HTR-8/SVneo (cell line): Measurements from ENCODE around the gene PPM1E.
"Not testable (repeated sequence)": the region's sequence is repeated elsewhere in the genome, so short reads cannot be mapped to it uniquely, and the experiment has no call there.

Experiments used
- DNase-seq: peaks from one replicate; pipeline ENCODE4 v3.0.0; 2011; ENCODE audit warnings: low spot score, mixed read lengths; ENCODE audit not compliant: insufficient read length
- FAIRE-seq: peaks from 2 replicates; lab custom pipeline; 2011; peaks lifted over from hg19 to GRCh38; lab: Jason Lieb, UNC

The PPM1E gene

GRCh38 chr17:58764373-58764772, 8.7 kb downstream of the PPM1E start:
- no peak for DNase-seq
- no peak for FAIRE-seq

DNA sequence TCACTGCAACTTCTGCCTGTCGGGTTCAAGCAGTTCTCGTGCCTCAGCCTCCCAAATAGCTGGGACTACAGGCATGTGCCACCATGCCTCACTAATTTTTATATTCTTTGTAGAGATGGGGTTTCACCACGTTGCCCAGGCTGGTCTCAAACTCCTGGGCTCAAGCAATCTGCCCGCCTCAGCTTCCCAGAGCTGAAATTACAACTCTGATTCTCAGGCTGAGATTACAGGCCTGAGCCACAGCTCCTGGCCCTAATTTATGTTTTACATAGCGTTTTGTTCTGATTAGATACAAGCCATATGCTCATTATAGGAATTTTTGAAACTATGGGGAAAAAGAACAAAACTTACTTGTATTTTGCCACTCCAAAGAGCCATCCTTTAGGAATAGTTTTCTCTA, 22.8 kb downstream of the PPM1E start:
- not testable (repeated sequence) for DNase-seq
- FAIRE-seq: peak; percentile 46

GRCh38 chr17:58779446-58779845, 23.8 kb downstream of the PPM1E start:
- no peak for FAIRE-seq
- DNase-seq: no peak

GRCh38 chr17:58783380-58783779, 27.7 kb downstream of the PPM1E start:
- no peak for DNase-seq
- FAIRE-seq: no peak

GRCh38 chr17:58785097-58785496, 29.4 kb downstream of the PPM1E start:
- DNase-seq (no peak), FAIRE-seq (no peak)

DNA sequence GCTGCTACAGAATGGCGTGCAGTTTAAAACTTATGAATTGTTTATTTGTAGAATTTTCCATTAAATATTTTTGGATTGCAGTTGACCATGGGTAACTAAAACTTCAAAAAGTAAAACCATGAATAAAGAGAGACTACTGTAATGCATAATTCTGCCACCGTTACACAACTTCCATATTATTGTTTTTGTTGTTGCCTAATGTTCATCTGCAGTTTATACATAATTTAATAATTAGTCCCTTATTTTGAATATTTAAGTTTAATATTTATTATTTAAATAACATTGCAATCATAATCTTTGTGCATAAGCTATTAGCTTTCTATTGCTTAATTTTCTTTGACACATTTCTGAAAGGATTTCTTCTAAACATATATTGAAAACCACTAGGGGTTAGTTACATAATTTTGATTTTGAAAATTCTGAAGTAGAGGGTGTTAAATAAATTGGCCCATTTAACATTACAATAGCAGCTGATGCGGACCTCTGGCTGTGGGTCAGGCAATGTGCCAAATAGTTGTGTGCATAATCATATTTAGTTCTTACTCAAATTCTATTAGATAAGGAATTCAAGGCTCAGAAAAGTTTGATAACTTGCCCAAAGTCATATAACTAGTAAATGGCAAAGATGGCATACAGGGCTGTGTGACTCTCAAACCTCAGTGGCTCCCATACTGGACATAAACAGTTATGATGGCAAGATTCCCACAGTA, 31.1 kb downstream of the PPM1E start:
- peak; percentile 34 for DNase-seq
- FAIRE-seq: peak; percentile 46

DNA sequence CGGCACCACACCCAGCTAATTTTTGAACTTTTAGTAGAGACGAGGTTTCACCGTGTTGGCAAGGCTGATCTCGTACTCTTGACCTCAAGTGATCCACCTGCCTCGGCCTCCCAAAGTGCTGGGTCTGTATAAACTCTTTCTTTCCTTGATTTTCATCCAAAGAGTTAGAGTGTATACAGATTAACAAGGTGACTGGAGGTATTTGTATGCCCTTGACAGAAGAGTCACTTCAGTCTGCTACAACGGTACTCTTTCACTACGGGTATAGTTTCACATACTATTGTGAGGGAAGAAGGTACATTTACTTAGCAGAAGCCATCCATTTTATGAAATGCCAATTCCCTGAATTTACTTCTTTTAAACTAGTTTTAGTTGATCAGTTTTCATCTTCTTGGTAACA, 32.5 kb downstream of the PPM1E start:
- FAIRE-seq: peak; percentile 58
- no peak for DNase-seq

GRCh38 chr17:58789160-58789559, 33.5 kb downstream of the PPM1E start:
- FAIRE-seq: no peak
- DNase-seq: no peak

DNA sequence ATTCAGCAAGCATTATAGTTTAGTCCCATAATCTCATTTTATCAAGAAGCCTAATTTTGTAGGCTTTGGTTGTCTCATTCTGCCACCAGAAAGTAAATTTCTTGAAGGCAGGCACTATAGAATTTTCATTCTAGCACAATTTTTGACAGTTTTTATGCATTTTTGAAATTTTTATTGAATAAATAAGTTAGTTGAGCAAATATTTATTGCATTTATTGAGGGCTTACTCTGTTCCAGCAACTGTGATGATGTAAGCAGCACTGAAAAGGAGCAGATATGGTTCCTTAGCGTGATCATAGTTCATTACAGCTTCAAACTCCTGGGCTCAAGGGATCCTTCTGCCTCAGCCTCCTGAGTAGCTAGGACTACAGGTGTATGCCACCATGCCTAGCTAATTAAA, 34.2 kb downstream of the PPM1E start:
- FAIRE-seq: no peak
- DNase-seq: no peak

DNA sequence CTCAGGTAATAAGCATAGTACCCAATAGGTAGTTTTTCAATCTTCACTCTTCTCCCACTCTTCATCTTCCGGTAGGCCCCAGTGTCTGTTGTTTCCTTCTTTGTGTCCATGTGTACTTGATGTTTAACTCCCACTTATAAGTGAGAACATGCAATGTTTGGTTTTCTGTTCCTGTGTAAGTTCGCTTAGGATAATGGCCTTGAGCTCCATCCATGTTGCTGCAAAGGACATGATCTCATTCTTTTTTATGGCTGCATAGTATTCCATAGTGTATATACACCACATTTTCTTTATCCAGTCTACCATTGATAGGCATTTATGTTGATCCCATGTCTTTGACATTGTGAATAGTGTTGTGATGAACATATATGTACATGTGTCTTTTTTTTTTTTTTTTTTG, 38.9 kb downstream of the PPM1E start:
- DNase-seq, FAIRE-seq: not testable (repeated sequence)

- no peak for FAIRE-seq
These were observed 46.5 kb downstream of the PPM1E start for GRCh38 chr17:58802188-58802587.

GRCh38 chr17:58806046-58806445, 50.4 kb downstream of the PPM1E start:
- FAIRE-seq (no peak), DNase-seq (no peak)

More at GRCh38 chr17:58802188-58802587, 46.5 kb downstream of the PPM1E start:
- no peak for DNase-seq

GRCh38 chr17:58808609-58809563, 53.2 kb downstream of the PPM1E start:
- FAIRE-seq (no peak), DNase-seq (no peak)

GRCh38 chr17:58809564-58809936, 53.9 kb downstream of the PPM1E start:
- FAIRE-seq (no peak), DNase-seq (no peak)

DNA sequence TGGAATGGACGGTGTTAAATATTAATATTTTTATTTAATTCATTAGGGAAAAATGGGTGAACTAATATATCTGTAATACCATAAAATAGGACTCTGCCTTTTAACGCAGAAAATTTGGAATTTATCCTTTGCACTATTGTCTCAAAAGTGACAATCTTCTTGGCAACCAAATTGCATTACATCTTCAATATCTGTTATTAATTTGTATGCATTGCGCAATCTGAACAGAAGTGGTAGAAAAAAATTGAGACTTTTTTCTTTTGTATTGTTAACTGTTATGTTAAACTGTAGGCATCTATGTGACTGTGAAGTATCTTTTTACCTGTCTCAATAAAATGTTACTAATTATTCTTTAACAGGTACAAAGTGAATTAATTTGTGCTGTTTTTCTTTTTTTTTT, 55.6 kb downstream of the PPM1E start:
- DNase-seq (no peak), FAIRE-seq (no peak)

- FAIRE-seq (no peak), DNase-seq (no peak)
These were observed 58.1 kb downstream of the PPM1E start for GRCh38 chr17:58813712-58814111.

- DNase-seq (no peak), FAIRE-seq (no peak)
These were observed 63.0 kb downstream of the PPM1E start for GRCh38 chr17:58818654-58819053.

DNA sequence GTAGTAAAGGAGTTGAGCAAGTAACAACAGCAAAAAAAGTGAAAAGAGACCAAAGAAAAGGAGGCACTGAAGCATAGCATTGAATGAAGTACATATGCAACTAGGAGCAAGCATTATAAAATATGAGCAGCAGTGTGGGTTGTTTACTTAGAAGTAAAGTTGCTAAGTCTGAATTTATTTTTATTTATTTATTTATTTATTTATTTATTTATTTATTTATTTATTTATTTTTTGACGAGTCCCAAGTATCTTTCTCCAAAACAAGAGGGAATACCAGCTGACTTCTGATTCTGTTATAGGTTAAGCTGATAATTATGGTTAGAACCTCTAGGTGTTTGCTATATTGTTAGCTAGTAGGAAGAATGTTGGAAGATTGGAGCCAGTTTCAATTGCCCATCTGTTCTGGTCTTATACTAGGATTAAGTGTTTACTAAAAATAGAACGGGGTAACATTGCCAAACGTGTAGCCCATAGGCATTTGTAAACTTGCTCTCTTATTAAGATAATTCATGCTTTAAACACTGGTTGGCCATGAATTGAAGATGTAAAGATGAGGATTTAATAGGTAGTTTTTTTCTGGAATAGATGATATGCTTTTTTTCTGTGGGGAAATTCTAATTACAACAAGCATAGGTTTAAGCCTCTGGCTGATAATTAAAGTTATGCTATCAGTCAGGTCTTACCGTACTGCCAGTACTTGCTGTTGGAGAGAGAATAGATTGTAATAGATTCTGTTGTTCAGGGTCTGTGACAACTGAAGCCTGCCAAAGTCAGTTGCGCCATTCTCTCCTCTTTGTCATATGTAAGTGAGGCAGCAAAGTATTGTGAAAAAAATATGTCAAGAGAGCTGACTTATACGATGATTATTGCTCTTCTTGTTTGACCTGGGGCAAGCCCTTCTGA, 66.7 kb downstream of the PPM1E start:
- no peak for DNase-seq
- FAIRE-seq: peak; percentile 62

- DNase-seq: no peak
- FAIRE-seq: no peak
These were observed 67.4 kb downstream of the PPM1E start for GRCh38 chr17:58823051-58823525.

- DNase-seq (no peak), FAIRE-seq (no peak)
These were observed 73.6 kb downstream of the PPM1E start for GRCh38 chr17:58829172-58829637.
